ENCODE data around the gene SF3A2.

The SF3A2 gene

DNA sequence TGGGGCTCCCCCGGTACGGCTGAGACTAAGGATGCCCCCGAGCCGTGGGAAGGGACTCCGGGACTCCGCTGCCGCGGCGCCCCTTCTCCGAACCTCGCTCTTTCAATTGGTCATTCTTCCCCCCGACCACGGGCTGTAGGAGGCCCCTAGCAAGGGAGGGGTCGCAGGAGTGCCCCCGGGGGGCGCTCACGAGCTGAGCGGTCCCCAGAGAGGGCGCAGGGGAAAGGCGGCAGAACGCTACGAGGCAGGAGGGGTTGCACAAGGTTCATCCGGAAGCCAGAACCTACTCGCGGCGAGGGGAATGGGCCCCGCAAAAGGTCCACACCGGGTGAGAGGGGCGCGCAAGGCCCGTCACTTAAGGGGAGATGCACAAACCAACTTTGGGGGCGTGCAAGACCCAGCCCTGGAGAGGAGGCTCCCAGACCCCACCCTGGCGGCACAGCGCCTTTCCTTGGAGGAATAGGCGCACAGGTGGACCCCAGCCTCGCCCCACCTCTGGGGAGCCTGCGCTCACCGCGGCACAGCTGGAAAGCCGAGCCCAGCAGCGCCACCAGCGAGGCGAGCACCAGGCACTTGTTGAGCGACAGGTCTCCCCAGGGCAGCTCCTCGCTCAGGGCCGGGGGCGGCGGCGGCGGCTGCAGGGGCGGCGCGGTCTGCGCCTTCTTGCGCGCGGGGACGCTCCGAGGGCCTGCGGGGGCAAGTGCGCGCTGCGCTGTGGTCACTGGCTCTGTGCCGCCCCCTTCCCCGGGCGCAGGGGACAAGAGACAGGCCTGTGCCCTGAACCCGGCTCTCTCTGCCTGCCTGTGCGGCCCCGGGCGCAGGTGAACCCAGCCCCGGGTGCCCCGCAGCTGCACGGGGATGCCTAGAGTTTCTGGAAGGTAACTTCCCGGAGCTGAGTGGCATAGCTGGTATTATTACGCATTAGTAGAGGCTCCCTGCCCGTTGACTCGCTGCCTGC is 16.8 kb downstream of the SF3A2 start:
- no peak for DNase-seq (ENCODE audit: low read depth, low spot score)

DNA sequence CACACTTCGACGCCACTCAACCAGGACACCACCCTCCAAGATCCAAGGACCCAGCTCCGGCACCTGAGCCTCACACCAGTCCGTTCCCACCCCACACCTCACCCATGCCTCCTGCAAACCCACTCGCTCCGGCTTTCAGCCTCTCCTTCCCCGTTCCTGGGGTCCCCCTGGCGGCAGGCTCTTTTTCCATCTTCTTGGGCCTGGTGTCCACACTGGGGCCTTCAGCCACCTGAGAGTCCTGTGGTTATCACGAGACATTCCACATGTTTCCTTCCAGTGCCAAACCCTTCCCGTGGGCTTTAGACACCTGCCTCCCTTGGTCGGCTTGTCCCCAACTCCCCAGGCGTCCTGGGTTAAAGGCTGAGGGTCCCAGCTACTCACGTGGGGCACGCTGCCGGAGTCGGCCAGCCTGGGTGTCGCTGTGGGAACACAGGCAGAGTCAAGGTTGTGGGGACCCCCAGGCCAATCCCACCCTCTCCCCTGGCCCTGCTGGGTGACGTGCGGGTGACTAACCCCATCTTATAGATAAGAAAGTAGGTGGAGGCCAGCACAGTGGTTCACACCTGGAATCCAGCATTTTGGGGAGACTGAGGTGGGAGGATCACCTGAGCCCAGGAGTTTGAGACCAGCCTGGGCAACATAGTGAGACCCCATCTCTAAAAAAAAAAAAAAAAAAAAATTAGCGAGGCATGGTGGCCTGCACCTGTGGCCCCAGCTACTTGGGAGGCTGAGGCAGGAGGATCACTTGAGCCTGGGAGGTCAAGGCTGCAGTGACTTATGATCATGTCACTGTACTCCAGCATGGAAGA is 17.6 kb downstream of the SF3A2 start:
- DNase-seq (ENCODE audit: low read depth, low spot score) = no peak

DNA sequence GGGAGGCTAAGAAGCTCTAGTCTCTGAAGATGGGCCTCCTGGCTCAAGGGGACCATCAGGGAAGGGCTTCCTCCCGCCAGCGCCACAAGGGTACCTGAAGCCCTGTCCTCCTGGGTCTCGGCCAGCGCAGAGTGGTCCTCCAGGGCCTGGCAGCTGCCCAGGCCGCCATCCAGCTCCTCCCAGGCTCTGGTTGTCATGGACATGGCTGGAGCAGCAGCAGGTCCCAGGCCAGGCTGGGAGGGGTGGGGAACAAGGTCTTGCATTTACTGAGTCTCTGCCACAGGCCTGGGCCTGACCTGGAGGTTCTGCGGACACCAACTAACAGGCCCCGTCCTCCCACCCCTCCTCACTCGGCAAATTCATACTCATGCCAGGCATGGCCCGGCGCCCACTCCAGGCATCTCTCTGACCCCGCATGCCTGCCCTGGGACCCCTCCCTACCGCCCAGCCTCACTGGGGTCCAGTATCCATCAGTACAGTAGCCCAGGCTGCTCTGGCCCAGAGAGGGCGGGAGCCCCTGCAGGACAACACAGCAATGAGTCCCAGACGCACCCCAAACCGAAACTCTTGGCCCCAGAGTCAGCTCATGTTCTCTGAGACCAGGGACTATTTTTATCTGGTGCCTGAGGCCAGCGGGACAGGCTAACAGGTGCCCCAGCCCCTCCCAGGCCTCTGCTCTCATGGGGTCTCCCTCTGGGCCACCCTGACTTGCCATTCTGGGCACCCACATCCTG is 18.7 kb downstream of the SF3A2 start:
- DNase-seq (ENCODE audit: low read depth, low spot score) = no peak

DNA sequence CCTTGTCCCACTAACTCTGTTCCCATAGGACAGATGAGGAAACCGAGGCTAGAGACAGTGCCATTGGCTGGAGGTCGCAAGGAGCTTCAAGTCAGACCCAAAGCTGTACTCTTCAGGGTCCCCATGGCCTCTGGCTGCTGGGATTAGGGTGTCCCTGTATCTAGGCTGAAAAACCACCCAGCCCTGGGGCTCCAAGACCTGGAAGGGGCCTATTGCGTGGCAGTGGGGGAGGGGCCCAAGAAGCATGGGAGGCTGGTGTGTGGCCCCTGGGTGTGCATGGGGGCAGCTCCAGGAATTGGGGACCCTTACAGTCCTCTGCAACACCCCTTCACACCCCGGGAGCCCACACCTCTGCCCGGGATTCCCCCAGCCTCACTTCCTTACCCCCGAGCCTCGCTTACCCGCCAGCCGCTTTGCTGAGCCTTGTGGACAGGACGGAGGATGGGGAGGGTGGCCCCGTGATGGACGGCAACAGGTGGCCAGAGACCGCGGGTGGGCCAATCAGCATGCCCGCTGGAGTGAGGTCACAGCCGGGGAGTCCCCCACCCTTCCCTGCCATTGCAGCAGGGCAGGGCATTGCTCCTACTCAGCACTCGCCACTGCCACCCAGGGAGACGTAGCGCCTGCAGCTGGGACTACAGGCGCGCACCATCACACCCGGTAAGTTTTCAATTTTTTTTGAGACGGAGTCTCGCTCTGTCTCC is 19.5 kb downstream of the SF3A2 start, which contains the start of gene JSRP1:
Gene JSRP1, minus strand, starts transcription at position 436 of the 704 bp plus-strand sequence. CDS start 1,103 bp downstream, outside the sequence.
- DNase-seq (ENCODE audit: low read depth, low spot score) = no peak

DNA sequence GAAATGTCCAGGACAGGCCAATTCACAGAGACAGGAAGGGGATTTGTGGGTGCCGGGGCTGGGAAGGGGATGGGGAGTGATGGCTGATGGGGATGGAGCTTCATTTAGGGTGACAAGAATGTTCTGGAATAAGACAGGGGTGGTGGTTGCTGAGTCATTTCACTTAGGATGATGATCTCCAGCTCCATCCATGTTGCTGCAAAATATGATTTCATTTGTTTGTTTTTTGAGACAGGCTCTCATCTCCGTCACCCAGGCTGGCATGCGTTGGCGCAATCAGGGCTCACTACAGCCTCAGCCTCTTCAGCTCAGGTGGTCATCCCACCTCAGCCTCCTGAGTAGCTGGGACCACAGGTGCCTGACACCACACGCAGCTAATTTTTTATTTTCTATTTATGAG is 22.7 kb downstream of the SF3A2 start:
- DNase-seq (ENCODE audit: low read depth, low spot score) = no peak

DNA sequence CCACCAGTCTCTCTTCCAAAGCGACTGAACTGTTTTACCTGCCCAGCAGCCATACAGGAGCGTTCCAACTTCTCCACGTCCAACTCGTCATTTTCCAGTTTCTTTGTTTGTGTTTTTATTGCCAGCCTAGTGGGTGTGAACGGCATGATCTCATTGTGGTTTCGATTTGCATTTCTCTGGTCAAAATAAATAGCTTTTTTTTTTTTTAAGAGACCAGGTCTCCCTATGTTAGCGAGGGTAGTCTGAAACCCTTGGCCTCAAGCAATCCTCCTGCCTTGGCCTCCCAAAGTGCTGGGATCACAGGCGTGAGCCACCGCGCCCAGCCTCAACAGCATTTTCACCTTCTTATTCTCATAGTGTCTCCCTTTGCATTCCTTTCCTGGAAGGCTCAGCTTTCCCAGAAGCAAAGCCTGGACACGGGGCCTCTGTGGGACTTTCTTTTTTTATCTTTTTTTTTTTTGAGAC is 23.7 kb downstream of the SF3A2 start:
- no peak for DNase-seq (ENCODE audit: low read depth, low spot score)

DNA sequence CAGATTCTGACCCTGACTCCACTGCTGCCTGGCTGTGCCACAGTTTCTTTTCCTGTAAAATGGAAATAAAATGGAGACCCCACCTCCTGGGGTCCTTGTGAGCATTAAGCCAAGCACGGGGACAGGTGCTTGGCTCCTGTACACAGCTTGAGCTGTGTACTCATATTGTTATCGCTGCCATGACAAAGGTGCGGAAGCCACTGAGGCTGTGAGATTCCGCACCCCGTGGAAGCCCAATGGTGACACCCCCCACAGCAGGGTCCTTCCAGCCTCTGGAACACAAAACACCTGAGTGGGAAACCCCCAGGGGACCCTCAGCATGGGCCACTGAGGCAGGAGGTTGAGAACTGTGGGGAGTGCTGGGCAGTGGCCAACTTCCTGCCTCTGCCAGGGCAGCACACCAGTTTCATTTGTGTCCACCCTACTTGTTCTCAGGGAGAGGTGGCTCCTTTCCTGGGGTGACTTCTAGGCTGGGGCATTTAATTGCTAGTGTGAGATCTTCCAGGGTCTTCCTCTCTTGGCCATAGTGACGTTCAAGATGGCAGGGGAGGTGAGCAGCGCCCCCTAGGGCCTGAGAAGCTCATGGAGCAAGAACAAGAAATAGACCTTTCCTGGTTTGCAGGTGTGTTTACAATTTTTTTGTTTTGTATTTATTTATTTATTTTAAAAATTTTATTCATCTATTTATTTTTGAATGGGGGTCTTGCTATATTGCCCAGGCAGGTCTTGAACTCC is 25.0 kb downstream of the SF3A2 start:
- DNase-seq (ENCODE audit: low read depth, low spot score) = no peak

DNA sequence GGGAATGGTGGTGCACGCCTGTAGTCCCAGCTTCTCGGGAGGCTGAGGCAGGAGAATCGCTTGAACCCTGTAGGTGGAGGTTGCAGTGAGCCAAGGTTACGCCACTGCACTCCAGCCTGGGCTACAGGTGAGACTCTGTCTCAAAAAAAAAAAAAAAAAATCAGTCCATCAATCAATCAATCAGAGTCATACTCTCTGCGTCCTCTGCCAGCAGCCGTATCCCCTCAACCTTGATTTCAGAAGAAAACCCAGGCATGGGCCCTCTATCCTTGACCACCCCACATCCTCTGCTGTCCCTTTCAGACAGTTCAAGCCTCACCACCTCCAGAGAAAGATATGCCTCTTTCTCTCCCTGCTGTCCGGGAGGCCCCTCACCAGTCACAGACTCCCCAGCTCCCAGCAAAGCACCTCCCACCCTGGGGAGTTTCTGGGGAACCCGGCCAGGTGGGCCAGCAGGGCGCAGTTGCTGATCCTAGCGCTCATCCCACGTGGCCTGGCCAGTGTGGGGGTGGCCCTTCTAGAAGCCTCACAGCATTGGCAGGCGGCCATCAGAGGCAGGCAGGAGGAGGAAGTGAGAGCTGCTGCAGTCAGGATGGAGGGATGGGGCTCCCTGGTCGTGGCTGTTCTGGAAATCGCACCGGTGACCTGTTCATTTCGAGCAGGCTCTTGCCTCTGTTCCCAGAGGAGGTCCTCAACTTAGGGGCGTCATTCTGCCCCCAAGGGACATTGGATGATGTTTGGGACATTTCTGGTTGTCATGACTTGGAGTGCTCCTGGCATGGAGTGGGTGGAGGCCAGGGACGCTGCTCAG is 29.8 kb downstream of the SF3A2 start:
- no peak for DNase-seq (ENCODE audit: low read depth, low spot score)

DNA sequence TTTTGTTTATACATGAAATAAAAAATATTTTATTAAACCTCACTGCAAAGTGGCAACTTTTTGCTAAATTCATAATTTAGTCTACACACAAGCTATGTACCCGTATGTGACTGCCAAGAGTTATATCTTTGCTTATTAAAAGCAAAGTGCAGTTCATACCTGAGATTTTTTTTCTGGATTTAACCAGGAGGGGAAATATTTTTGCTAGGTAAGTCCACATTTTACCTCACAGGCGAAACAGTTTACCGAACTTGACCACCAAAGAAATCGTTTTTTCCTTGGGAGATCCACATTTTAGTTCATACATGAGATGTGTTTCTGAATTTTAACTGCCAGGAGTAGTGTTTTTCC is 31.8 kb downstream of the SF3A2 start:
- DNase-seq (ENCODE audit: low read depth, low spot score) = no peak

DNA sequence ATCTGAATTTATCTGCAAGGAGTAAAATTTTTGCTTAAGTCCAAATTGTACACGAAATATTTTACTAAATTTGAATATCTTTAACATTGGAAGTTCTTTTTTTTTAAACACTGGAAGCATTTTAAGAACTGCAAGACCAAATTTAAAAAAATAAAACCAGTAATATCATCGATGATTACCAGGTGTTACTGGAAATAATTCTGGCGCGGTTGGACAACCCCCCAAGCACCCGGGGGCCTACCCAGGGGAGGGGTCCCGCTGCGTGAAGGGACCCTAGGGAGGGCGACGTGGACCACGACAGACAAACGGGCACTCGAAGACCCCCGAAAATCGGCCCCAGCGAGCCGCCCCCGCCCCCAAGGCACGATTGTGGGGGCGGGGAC is 32.2 kb downstream of the SF3A2 start:
- no peak for DNase-seq (ENCODE audit: low read depth, low spot score)

DNA sequence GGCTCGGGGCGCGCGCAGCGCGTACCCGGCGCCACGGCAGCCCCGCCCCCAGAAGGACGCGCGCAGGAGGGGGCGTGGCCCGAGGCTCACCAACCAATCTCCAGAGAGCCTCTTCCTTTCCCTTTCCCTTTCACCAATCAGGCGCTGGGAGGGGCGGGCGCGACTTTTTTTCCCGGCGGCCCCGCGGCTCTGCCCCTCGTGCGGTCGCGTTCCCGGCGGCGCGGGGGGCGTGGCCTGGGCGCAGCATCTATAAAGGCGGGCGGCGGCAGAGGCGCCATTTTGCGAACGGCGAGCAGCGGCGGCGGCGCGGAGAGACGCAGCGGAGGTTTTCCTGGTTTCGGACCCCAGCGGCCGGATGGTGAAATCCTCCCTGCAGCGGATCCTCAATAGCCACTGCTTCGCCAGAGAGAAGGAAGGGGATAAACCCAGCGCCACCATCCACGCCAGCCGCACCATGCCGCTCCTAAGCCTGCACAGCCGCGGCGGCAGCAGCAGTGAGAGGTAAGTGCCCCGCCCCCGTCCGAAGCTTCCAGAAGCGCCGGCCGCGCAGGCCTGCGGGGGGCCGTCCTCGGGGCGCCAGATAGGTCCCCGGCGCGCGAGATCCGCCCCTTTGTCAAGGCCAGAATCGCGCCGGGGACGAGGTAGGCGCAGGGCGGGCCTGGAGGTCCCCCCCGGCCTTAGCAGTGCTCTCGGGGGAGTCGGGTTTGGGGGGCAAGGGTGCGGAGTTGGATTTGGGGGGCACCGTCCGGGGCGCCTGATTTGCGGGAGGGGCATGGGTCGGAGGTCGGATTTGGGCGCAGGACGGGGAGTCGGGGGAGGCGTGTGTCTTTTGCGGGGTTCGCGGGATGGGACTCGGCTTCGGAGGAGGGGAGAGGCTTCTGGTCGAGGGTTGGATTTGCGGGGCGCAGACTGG is 32.9 kb downstream of the SF3A2 start:
- no peak for DNase-seq (ENCODE audit: low read depth, low spot score)

DNA sequence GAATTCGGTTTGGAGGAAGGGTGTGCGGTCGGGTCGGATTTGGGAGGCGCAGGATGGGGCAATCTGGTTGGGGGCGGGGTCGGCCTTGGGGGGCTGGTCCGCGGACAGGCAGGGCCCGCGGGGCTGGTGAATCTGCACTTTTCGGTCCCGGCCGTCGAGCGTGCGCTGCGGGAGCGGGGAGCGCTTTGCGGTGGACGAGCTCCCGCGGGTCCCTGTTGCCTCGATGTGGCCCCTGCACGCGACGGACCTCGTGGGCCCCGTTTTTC is 33.5 kb downstream of the SF3A2 start:
- DNase-seq (ENCODE audit: low read depth, low spot score) = no peak

DNA sequence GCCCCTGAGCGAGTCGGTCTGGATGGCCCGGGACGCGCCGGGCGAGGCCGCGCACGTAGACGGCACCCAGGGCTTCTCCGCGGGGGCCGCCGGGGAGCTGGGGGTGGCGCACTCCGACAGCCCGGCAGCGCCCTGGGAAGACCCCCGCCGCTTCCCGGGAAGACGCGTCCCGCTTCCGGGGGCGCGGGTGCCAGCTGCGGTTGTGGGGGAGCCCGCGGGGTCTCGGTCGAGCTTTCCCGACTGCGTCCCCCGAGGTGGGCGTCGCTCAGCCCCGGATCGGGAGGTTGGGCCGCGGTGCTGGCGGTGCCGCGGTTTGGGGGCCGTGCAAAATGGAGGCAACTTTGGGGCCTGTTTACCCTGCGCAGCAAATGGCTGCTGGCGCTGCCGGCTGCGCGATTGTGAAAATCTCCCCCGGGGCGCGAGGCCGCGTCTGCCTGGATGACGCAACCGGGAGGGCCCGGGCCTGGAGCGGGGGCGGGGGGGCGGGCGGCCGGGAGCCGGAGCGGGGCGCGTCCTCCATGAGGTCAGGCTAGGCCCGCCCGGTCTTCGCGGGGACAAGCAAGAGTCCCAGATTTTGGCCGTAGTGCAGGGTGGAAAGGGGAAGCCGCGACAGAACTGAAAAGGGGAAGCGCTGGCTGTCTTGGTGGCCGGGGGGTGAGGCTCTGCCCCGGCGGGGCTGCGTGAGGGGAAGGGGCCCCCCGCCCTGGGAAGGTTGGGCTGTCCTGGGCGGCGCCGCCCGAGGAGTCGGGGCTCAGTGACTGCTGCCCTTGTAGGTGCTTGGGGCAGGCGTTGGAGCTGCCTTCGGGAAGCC is 34.0 kb downstream of the SF3A2 start:
- DNase-seq (ENCODE audit: low read depth, low spot score) = no peak

DNA sequence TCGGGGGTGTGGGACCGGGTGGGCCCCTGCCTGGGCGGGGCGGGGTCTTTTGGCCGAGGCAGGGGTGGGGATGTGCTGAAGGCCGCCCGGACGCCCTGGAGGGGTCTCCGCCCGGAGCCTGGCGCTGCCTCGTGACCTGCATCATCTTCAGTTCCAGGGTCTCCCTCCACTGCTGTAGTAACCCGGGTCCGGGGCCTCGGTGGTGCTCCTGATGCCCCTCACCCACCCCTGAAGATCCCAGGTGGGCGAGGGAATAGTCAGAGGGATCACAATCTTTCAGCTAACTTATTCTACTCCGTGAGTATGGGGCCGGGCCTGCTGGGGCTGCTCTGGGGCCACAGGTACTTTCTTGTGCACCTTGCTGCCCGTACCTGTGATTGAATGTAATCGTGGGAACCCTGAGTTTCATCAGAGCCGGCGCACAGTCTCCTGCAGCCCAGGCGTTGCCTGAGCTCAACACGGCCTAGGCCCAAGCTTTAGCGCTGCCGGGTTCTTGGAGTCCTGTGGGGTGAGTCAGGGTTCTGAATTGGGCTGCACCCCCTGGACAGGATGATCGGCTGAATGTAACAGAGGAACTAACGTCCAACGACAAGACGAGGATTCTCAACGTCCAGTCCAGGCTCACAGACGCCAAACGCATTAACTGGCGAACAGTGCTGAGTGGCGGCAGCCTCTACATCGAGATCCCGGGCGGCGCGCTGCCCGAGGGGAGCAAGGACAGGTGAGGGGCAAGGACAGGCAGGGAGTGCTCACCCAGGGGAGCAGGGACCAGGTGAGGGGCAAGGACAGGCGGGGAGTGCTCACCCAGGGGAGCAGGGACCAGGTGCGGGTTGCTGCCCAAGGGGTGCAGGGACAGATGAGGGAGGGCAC is 34.8 kb downstream of the SF3A2 start:
- no peak for DNase-seq (ENCODE audit: low read depth, low spot score)

DNA sequence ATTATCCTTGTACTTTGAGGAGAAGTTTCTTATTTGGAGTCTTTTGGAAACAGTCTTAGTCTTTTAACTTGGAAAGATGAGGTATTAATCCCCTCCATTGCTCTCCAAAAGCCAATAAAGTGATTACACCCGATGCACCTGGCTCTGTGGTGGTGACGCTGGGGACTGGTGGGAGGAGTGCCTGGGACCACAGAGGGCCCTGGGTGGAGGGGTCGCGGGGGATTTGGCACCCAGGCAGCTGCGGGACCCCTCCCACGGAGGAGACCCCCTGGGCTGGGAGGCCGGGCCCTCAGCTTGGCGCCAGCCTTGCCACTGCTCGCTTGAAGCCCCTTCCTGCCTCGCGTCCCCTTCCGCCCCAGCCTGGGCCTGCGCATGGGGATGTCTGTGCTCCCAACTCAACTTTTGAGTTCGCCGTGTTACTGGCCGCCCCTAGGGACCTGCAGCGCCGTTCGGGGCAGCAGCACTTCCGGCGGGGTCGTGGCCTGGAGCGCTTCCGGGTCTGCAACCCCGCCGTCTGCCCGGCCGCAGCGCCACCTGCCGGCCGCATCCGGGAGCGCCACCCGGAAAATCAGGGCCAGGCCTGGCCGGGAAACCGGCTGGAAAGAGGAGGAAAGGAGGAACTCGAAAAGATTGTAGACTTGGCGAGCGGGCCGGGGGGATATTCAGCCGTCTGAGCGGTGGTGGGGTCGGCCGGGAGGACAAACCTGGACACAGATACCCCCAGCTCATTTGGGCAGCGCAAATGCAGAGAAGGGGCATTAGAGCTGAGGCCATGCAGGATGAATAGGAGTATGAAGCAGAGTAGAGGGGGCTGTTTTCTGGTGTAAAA is 36.9 kb downstream of the SF3A2 start:
- no peak for DNase-seq (ENCODE audit: low read depth, low spot score)

DNA sequence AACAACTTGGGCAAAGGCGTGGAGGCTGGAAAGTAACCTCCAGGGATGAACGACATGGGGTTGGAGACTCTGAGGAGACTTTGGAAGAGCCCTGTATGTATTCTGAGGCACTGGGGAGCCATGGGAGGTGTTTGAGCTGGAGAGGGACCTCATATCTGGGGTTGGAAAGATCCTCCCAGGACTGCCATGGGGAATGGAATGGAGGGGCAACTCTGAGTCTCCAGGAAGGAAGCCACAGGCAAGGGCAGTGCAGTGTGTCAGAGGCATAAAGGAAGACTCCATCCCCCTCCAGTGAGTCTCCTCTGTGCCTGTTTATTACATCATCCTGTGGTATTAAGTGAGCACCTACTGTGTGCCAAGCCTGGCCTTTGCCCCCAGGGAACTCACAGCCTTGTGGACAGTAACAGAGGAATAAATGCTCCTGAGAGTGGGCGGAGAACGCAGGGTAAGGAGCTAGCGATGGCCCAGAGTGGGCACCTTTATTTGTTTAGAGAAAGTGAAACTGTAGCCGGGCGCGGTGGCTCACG is 37.6 kb downstream of the SF3A2 start:
- DNase-seq (ENCODE audit: low read depth, low spot score) = no peak
